ENCODE results near the gene GPR89A.
A peak's percentile ranks its signal among the peaks of the same experiment; 100 is the strongest.
"Not testable (repeated sequence)": the region's sequence is repeated elsewhere in the genome, so short reads cannot be mapped to it uniquely, and the experiment has no call there.

GPR89A gene

DNA sequence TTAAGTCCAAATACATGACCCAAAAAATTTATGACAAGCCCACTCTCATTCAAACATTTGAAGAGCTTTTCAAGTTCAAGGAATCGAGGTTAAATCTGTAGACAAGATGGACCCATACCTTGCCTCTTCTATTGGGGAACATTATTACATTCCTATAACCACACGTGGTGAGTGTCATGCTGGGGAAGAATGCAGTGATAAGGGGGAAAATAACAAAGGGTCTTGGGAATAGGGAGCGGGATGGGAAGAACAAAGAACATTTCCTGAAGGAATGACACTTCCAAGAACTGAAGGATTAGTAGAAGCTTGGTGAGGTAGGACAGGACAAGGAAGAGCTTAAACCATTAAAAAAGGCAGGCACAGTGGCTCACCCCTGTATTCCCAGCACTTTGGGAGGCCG lies 80.5 kb downstream of the GPR89A start:
- DNase-seq = no peak

DNA sequence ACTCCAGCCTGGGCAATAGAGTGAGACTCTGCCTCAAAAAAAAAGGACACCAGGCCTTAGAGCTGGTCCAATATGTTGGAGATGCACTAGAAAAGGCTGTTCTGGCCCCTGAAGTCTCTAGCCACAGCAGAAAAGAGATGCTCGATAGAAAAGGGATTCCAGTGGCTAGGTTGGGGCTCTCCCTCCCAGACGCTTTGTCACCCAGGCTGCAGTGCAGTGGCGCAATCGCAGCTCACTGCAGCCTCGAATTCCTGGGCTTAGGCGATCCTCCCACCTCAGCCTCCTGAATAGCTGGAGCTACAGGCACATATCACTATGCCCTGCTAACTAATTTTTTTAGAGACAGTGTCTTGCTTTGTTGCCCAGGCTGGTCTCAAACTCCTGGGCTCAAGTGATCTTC lies 81.1 kb downstream of the GPR89A start:
- DNase-seq = no peak

DNA sequence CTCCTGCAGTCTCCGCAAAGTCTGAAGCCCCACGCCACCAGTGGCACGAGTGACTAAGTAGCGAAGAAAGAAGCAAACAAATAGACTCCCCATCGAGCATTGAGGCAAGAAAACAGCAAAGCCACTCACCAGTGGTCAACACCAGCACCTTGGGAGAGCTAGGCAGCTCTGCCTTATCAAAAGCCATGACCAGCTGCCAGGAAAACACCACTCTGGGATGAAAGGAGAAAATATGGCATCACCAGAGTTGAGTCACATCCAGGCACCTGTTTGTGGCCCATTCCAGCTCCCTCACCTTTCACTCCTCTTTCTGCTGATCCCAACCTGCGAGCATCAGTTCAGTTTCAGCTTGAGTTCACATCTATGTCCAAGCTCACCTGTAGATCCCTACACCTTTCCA lies 82.1 kb downstream of the GPR89A start:
- DNase-seq = no peak

DNA sequence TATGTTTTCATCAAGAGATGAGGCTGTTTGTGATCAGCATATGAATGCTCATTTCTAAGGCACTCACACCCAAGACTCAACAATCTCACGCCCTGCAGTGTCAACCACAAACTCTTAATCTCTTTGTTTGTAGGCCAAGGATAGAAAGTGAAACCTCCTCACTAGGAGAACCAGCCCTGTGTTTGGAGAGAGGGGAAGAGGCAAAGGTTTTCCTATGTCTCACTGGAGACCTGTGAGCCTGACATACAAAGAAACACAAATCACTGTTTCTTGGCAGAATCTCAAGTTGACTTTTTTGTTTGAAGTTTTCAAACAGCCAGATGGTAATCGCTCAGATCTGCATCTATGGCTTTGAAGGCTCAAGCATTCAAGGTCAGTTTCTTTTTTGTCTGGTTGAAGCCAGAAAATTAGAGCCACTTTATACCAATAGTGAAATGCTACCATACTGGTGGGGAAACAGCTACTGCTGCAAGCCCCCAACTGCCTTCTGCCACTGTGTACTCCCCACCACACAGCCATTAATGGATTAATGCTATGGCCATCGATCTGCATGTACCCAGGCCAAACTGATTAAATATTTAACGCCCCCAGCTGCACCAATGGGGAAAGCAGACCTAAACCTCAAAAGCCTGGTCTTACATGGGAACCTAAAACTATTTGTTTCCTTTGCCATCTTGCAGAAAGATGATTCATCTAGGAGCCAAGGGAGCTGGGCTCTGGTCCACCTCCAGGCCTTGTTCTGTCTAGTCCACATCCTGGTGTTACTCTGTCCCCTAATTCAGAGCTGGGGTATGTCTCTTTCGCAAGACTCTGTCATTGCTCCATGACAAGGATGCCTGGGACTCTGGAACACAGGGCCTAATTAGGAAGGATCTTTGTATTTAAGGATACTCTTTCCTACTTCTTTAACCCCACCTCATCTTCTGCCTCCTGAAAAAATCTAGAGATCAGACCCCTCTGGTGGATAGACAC lies 83.1 kb downstream of the GPR89A start:
- peak in 3 of 6 experiments; percentile 11 to 34 (median 33) for DNase-seq

DNA sequence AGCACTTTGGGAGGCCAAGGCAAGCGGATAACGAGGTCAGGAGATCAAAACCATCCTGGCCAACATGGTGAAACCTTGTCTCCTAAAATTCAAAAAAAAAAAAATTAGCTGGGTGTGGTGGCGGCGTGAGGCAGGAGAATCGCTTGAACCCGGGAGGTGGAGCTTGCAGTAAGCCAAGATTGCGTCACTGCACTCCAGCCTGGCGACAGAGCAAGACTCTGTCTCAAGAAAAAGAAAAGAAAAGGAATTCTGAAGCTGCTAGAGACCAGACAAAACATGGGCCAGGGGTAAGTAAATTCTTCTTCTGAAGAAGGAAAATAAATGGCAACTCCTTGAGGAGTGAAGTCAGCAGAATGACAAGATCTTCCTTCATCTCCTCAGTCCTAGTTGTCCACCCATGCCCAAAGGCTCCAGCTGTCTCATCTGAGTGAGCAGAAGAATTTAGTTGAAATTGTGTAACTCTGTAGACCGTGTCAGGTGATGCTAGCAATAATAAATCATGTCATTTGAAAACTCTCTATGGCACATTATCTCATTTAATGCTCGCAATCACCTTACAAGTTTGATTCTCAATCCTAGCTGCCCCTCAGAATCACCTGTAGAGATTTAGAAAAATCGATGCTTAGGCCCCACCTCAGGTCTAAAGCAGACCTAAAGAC lies 85.1 kb downstream of the GPR89A start:
- no peak for DNase-seq

DNA sequence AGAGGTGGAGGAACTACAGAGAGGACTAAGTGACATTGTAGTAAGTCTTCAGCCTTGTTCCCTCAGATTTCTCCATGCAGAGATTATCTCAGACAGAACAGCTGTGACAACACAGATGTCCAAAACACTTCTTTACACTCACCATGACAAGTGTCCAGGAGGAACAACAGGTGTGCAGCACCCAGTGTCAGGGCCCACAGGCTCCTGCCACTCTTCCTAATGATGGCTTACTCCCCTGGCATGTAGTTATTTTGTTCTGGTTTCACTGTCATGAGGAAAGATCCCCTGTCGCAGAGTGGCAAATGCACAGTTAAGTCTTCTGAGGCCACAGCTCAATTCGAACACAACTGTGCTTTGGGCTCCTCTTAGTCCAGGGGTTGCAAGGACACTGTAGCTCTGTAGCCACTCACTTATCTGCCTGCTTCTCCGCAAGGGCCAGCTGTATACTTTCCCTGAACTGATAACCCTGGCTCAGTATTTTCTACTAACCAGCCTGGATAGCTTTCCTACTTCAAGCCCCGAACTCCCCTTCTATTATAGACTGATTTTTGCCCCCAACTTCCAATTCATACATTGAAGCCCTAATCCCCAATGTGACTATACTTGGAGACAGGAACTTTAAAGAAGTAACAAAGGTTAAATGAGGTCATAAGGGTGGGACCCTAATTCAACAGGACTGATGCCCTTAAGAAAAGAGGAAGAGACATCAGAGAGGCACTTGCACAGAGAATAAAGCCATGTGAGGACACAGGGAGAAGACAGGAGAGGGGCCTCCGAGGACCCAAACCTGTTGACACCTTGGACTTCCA lies 88.2 kb downstream of the GPR89A start:
- no peak for DNase-seq

DNA sequence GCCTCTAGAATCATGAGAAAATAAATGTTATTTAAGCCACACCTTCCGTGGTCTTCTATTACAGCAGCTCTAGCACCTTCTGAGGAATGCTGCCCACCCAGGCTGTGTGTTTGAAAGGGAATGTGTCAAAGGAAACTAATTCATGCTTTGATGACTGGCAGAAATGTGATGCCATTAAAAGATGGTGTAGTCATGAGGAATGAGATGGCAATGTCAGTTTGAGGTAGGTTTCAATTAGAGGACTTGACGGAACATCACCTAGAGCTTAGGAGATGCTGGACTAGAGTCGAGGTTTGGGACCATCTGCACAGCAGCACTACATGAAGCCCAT lies 88.8 kb downstream of the GPR89A start:
- no peak for DNase-seq

DNA sequence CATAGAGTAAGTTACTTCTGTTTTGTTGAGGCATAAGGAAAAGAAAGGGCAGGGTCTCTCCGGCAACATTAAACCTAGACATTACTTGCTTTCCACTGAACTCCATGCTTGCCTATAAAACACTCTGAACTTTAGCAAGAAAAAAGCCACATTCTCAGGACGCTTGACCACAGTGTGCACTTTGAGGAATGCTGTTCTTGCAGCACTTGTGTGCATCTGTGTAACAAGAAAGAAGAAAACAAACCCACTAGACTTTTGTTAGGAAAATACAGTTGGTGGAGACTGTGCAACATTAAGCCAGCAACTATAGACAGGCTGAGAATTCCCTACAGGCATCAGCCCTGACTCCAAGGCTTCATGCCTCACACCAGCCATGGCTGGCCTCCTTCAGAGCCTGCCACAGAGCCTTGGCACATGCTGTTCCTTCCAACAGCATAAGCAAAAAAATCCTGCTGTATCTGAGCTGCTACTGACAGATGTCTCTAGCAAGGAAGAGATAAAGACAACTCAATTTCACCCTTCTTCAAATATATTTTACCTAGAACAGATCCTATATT lies 93.6 kb downstream of the GPR89A start:
- DNase-seq = no peak

DNA sequence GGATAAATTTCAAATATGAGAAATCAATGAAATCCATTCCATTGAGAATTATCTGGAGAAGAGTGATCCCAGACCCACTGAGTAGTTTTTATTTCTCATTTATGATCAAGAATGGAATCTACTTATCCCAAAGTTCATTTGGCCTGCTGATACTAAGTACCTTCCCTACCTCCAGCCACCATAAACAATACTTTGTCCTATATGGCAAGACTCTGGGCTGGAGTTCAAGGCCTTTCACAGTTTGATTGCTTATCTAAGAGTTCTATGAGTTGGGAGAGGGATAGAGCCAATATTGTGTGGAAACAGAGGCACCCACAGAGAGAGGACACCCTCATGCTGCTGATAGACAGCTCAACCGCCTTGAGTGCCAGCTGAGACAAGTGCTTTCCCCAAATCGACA lies 94.3 kb downstream of the GPR89A start:
- DNase-seq = no peak

DNA sequence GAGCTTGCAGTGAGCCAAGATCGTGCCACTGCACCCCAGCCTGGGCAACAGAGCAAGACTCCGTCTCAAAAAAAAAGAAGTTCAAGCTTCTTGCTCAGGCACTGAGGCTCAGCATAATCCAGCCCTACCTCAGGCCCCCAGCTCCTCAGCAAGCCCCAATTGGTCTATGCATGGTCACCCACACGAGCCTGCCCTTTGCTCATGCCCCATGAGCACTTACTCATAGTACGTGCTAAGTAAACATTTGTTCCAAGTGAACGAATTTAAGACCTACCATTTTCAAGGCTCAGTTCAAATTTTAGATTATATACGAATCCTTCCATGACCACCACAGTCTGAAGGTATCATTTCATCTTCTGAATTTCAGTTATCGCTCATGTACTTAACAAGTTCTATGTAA lies 95.0 kb downstream of the GPR89A start:
- no peak for DNase-seq

DNA sequence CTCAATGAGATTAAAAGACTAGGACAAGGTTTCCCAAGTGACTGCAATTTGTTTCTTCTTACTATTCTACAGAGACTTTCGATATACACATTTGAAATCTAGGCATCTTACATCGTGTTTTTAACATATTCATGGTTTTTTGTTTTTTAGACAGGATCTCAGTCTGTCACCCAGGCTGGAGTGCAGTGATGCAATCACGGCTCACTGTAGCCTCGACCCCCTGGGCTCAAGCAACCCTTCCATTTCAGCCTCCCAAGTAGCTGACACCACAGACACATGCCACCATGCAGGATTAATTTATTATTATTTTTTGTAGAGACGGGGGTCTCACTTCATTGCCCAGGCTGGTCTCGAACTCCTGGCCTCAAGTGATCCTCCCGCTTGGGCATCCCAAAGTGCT lies 97.8 kb downstream of the GPR89A start:
- DNase-seq = no peak

DNA sequence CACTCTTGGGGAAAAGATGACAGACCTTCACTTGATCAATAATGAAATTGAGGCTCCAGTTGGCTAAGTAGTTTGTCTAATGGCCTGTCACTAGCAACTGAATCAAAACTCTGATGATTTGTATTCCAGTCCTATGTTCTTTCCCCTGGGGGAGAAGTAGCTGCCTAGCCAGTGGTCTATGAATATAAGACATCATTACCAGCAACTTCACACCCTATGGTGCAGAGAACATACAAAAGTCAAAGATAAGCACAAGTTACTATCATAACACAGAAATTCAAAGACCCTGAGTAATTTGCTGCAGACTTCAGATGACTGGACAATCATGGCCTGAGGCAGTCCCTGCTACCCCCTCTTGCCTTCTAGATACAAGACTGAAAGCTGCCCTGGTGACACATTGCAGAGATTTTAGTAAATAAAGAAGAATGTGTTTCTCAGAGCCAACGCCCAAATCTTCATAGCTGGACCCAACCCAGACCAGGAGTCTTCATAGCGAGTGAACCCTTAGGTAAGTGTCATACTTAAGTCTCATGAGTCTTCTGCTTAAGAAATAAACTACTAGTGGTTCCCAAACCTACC lies 98.4 kb downstream of the GPR89A start:
- DNase-seq = no peak

DNA sequence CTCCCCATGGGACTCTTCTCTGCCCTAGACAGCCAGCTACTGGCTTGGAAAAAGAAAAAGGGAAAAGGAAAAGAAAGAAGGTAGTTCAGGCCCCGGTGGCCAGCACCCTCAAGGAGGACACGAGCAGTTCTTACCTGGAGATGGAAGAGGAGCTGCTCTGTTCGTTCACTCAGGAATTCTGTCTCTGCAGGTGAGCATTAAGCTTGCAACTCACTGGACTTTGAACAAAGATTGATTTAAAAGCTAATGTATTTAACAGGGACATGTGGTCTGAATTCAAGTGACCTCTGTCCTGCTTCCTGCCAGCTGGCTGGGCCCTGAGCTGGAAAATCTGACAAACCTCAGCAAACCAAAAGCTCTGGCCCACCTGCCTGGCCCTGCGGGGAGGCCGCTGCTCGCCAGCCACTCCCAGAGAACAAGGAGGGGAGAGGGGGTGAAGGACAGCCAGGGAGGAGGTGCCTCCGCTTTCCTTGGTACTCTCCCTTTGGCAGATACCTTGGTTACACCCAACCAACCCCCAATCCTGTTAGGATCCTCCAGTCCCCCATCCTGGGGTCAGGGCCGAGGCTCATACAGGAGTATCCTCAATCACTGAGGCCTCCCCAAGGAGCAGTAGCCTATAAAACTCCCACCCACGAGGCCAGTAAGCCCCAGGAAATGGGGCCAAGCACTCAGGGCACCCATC lies 99.5 kb downstream of the GPR89A start, which contains the start of gene PDZK1:
Gene PDZK1 (minus strand): TSS at position 186 of the 685 bp plus-strand sequence. CDS start 19,347 bp downstream, outside the sequence.
- no peak for DNase-seq

DNA sequence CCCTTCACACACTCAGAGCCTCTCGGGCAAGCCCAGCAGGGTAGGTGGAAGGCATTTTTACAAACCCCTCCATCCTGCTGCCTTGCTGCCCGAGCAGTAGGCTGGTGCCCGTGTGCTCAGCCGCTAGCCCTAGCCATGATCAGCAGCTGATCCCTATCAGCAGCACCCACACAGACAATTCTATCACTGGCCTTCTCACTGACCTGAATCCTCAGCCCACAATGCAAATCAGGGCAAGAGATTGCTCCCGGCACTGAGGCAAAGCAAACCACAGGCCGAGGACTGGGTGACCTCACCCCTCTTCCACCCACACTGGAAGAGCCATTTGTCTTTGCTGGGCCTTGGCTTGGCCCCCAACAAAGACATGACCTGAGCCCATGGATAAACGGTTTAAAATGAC lies 100.3 kb downstream of the GPR89A start:
- DNase-seq = no peak

DNA sequence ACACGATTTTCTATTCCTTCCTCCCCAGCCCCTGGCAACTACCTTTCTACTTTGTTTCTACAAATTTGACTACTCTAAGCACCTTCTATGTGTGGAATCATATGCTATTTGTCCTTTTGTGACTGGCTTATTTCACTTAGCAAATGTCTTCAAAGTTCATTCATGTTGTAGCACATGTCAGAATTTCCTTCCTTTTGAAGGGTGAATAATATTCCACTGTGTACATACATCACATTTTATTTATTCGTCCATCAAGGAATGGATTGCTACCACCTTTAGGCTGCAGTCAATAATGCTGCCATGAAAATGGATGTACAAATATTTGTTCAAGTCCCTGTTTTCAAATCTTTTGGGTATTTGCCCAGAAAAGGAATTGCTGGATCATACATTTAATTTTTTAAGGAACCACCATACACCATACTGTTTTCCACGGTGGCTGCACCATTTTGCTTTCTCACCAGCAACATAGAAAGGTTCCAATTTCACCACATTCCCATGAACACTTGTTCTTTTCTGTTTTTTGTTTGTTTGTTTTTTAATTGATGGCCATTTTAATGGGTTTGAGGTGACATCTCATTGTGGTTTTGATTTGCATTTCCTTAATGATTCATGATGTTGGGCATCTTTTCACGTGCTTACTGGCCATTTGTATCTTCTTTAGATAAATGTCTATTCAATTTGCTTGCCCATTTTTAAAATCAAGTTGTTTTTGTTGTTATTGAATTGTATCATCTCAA lies 102.7 kb downstream of the GPR89A start:
- no peak for DNase-seq

DNA sequence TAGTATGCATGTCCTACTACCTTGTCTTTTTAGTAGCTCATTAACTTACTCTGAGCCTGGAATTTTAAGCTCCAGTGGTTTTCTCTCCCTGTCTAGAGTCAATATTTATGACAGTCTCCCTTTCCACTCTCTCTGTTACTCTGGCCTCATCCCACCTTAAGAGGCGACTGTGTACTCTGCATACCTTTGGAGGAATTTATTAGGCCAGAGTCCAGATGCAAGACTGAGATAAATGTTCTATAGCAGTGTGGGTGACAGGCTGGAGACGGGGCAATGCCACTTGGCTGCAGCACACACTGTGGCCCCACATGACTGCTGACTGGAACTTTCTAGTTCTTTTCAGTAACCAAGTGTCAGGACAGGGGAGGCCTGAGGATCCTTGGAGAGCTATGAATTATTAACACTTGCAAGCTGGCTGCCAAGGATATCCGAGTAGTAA lies 103.4 kb downstream of the GPR89A start:
- no peak for DNase-seq

DNA sequence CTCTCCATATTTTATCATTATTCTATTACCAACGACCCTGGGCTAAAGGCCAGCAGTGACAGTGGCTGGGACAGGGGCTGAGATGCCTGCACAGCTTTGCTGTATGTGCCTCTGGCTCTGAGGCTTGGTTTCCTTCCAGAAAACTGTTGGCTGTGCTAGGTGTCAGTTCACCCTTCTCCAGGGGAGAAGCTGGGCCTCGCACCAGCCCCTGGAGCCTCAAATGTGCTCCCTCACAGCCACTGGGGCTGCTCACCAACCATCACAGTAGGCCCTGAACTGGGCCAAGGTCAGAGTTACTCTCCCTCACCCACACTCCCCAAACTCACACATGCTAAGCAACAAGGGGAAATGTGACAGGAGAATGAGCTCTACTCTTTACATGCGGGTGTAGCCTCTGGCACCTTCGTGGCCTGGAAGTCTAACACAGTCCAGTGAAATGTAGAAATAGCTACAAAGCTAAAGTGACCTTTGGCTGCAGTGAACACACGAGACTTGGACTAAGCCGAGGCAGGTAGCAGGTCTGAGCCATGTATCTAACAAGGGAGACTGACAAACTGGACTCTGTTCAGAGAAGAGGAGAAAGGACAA lies 106.8 kb downstream of the GPR89A start:
- no peak for DNase-seq

DNA sequence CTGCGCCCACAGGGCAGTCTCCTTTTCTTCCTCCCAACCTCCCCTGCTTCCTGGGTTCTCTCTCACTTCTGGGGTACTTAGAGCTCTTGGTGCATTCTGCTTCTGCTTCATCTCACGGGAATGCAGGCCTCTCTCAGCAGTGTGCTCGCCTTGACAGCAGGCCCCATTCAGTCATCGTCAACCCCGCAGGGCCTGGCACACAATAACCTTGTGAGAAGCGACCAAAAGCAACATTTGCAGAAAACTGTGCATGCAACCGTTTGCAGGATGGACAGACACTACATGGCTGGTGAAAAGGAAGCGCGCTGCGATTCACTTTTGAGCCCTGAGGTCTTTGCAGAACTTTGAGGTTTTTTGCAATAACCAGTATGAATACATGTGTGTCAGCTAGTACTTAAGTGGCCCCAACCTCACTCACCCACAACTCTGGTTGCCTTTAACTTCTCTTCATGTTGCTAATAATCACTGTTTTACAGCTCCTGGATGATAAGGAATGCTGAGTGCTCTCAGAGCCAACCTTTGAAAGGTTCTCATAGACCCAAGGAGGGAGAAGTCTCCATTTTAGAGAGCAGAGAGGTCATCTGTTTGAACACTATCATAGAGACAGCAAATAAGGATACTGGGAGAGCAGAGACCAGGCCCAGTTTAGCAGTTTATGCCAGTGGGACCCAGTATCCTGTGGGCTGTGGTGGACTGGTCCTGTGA lies 109.0 kb downstream of the GPR89A start:
- no peak for DNase-seq

DNA sequence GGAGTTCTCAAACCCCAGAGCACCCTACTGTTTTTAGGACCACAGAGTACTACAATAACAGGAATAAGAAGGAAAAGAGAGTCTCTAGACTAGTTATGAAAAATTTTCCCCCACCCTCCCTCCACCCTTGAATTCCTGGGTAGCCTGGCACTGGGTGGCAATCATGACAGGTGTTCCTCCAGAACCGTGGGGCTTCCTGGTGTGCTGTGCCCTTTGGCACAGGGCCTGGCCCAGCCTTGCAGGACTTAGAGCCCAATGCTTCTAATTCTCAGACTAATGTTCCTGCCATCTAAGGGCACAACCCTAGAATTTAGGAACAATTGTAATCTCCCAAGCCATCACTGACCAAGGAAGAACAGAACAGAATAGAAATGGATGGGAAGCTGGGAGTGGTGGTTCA lies 110.0 kb downstream of the GPR89A start:
- no peak for DNase-seq

DNA sequence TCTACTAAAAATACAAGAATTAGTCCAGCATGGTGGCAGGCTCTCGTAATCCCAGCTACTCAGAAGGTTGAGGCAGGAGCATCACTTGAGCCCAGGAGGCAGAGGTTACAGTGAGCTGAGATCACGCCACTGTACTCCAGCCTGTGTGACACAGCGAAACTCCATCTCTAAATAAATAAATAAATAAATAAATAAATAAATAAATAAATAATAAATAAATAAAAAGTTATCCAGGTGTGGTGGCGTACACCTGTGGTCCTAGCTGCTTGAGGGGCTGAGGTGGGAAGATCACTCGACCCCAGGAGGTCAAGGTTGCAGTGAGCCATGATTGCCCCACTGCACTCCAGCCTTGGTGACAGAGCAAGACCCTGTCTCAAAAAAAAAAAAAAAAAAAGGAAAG lies 110.7 kb downstream of the GPR89A start:
- not testable (repeated sequence) for DNase-seq
